CD1c-positive myeloid dendritic cell (primary cell): ENCODE data around the gene NUP155.
"Not testable (repeated sequence)": the region's sequence is repeated elsewhere in the genome, so short reads cannot be mapped to it uniquely, and the experiment has no call there.

Experiments
- DNase-seq: peaks from one replicate; pipeline ENCODE4 v3.0.0-alpha.2; 2016; ENCODE audit errors: extremely low spot score

Gene NUP155

DNA sequence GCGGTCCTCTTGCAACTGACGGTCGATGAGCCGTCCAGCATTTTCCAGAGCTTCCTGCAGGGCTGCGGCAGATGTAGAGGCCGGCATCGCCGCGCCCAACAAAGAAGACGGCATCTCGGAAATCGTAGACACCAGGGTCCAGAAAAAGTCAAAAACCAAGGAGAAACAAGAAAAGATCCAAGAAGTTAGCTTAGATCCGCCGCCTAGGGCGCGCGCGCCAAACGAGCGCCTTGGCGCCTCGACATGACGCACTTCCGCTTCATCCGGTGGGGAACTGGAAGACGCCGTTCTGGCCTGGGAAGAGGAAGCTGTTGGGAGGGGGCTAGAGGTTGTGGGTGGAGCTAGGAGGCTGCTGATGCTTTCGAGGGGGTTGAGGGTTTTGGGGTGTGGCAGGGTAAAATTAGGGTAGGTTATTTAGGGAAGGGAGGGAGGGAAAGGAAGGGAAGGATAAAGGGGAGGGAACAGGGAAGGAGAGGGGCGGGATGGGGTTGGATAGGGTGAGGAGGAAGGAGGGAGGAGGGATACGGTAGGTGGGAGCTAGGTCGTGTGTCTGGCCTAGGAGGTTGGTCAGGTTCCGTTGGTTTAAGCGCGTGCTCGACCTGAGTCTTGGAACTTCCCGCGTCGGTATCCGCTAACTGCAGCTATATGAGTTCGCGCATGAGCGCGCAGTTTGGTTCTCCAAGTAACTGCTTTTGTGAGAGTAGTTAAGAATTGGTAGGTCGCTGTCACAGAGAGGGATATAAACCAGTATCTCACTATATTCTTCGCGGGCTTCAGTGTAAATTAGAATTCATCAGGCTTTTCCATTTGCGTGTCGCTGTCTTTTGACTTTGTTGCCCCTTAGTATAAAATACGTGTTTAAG, at the start of gene NUP155:
NUP155 (minus strand) TSS at position 243 of the 863 bp plus-strand sequence; CDS start at position 114, 129 bp downstream.
- DNase-seq = peak; percentile 94

DNA sequence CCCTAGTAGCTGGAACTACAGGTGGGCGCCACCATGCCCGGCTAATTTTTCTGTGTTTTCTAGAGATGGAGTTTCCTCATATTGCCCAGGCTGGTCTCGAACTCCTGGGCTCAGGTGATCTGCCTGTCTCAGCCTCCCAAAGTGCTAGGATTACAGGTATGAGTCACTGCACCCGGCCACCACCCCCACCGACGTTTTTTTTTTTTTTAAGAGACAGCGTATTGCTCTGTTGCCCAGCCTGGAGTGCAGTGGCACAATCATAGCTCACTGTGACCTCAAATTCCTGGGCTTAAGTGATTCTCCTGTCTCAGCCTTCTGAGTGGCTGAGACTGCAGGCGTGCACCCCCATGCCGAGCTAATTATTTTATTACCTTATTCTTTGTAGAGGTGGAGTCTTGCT, 46.4 kb upstream of the NUP155 start:
- DNase-seq = no peak

DNA sequence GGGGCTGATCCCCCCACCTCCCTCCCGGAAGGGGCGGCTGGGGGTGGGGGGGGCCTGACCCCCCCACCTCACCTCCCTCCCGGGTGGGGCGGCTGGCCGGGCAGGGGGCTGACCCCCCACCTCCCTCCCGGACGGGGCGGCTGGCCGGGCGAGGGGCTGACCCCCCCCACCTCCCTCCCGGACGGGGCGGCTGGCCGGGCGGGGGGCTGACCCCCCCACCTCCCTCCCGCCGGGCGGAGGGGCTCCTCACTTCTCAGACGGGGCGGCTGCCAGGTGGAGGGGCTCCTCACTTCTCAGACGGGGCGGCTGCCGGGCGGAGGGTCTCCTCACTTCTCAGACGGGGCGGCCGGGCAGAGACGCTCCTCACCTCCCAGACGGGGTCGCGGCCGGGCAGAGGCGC, 44.5 kb upstream of the NUP155 start:
- not testable (repeated sequence) for DNase-seq

DNA sequence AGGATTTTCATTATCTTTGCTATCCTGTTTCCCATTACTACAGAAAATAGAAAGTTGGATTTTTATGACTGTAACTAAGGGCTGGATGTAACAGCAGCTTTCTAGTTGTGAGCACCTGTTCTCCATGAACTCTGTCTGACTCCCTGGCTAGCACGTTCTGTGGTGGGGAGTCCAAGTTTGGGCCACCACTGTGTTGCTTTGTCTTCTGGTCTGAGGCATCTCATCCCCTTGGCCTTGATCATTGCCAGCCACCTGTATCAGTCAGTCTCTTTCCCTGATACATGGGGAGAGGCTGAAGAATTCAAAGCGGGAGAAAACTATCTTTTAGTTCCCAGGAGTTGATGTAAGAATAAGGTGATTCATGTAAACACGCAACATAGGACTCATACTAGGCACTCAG, 41.6 kb upstream of the NUP155 start:
- no peak for DNase-seq

DNA sequence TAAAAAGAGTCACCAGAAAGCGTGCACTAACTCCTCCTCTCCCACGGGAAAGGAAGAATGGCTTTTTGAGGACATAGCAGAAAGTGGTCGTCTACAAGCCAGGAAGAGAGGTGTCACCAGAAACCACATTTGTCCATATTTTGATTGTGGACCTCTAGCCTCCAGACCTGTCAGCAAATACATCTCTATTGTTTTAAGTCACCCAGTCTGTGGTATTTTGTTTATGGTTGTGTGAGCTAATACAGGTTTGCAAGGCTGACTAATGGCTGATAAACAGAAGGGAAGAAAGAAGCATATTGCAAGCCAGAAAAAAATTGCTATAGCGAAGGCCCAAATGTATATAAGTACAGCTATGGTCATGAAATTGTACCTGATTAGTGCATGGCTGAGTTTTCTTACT, 29.6 kb upstream of the NUP155 start:
- DNase-seq = no peak

DNA sequence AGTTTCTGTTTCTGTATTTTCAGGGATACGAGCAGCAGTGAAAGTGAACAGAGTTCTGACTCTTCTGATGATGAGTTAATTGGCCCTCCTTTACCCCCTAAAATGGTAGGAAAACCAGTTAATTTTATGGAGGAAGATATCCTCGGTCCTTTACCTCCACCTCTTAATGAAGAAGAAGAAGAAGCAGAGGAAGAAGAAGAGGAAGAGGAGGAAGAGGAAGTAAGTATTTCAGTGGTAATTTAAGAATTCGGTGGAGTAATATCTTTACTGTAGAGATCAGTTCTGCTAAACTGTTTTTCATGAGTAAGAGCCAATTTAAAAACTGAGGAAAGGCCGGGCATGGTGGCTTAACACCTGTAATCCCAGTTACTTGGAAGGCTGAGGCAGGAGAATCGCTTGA, 25.4 kb upstream of the NUP155 start:
- DNase-seq = no peak

DNA sequence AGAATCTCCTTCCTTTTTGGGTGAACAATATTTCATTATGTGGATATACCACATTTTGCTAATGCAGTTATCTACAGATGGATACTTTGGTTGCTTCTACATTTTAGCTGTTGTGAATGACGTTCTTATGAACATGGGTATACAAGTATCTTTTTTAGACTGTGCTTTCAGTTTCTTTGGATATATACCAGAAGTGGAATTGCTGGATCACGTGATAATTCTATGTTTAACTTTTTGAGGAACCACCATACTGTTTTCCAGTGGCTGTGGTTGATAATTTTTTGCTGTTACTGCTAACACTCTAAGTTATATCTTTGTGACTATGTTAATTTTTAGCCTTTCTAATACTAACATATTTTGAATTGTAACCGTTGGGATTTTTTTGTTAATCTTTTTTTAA, 20.7 kb upstream of the NUP155 start:
- peak; percentile 50 for DNase-seq

DNA sequence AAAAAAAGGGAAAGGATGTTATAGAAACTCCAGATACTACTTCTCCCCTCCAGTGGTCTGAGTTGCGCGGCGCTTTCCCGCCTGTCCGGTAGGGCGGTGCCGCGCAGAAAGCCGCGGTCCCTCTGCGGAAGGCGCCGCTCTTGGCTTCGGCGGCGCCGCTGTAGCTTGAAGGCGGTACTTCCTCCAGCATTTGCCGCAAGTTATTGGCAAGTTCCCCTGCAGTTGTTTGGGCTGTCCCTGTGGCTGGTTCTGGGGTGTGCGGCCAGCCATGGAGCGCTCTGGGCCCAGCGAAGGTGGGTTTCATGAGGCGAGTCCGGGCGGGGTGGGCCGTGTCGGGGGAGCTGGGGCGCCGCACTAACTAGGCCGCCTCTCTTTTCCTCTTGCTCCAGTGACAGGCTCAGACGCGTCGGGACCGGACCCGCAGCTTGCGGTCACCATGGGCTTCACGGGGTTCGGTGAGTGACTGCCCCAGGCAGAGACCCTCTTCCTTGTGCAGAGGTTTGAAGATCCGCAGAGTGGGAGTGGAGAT, 8.3 kb upstream of the NUP155 start, which contains the start of gene WDR70:
WDR70 (plus strand) TSS at position 219 of the 529 bp plus-strand sequence; CDS start at position 269, 50 bp downstream.
- DNase-seq = peak; percentile 95

DNA sequence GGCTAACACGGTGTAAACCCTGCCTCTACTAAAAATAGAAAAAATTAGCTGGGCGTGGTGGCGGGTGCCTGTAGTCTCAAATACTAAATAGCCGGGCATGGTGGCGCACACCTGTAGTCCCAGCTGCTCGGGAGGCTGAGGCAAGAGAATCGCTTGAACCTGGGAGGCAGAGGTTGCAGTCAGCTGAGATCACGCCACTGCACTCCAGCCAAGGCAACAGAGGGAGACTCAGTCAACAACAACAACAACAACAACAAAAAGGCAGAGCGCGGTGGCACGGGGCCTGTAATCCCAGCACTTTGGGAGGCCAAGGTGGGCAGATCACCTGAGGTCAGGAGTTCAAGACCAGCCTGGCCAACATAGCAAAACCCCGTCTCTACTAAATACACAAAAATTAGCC, 7.2 kb upstream of the NUP155 start:
- not testable (repeated sequence) for DNase-seq

DNA sequence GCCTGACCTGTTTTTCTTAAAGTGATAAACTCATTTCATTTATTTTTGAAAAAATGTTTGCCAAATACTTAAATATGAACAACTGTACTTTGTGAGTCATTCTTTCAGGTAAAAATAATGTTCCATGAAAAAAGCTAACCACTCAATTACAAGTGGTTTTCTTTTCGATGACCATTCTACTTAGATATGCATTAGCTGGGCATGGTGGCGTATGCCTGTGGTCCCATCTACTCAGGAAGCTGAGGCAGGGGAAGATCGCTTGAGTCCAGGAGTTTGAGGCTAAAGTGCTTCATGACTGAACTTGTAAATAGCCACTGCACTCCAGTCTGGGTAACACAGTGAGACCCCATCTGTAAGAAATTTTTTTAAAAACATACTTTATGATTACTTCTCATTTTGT, 4.2 kb upstream of the NUP155 start:
- no peak for DNase-seq

DNA sequence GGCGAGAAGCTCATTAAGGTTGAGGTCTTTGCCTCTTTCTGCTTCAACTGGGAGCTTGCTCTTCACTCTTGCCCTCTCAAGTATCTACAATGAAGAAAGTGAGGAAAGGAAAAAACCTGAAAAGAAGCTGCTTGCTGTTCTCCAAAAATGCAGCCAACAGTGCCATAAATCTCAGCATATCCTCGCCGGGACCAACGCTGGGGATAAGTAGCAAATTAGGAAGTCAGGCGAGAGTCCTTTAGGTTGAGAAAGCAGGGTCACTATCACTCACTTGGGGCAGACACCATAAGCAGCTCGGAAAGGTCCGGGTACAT, 399 bp downstream of the NUP155 start:
- DNase-seq = no peak

DNA sequence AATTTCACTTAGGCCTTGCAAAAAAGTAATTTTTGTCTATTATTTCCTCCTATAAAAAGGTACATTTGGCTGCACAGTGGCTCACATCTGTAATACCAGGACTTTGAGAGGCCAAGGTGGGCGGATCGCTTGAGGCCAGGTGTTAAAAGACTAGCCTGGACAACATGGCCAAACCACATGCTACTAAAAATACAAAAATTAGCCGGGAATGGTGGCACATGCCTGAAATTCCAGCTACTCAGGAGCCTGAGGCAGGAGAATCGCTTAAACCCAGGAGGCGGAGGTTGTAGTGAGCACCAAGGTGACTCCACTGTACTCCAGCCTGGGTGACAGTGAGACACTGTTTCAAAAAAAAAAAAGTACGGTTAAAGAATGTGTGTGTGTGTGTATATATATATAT, 15.7 kb downstream of the NUP155 start:
- no peak for DNase-seq

DNA sequence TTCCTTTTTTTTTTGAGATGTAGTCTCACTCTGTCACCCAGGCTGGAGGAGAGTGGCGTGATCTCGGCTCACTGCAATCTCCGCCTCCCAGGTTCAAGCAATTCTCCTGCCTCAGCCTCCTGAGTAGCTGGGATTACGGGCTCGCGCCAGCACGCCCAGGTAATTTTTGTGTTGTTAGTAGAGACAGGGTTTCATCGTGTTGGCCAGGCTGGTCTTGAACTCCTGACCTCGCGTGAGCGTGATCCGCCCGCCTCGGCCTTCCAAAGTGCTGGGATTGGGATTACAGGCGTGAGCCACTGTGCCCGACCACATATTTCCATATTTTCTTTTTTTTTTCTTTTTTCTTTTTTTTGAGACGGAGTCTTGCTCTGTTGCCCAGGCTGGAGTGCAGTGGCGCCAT, 28.2 kb downstream of the NUP155 start:
- not testable (repeated sequence) for DNase-seq

DNA sequence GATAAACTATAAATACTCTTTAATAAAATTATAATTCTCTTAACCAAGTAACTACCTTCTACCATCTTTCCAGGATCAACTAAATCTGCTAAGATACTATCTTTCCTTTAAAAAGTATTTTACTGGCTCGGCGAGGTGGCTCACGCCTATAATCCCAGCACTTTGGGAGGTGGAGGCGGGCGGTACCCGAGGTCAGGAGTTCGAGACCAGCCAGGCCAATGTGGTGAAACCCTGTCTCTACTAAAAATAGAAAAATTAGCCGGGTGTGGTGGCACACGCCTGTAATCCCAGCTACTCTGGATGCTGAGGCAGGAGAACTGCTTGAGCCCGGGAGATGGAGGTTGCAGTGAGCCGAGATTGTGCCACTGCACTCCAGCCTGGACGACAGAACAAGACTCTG, 36.2 kb downstream of the NUP155 start:
- not testable (repeated sequence) for DNase-seq

DNA sequence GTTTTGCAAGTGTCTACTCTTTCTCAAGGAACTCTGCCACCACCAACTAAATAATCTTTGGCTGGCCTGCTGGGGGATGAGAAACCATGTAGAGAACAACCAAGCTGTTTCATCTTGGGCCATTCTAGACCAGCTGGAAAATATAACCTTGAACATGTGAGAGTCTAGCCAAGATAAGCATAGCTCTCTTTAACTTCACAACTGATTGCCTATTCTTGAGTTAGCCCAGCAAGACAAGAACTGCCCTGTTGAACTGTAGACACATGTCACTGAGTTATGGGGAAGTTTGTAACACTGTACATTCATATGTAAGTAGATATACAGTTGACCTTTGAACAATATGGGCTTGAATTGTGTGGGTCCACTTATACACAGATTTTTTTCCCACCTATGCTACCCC, 44.4 kb downstream of the NUP155 start:
- DNase-seq = no peak

DNA sequence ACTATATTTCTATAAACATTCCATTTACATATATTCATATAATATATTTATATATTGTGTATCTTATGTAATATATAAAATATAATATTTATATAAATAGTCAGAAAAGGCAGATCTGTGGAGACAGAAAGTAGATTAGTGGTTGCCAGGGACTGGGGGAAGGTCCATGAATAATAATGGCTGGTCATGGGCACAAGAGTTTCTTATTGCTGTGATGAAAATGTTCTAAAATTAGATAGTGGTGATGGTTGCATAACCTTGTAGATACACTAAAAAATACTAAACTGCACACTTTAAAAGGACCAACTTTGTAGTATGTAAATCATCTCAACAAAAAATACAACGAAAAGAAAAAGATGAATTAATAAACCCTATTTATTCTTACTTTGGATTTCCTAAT, 47.3 kb downstream of the NUP155 start:
- DNase-seq = no peak

DNA sequence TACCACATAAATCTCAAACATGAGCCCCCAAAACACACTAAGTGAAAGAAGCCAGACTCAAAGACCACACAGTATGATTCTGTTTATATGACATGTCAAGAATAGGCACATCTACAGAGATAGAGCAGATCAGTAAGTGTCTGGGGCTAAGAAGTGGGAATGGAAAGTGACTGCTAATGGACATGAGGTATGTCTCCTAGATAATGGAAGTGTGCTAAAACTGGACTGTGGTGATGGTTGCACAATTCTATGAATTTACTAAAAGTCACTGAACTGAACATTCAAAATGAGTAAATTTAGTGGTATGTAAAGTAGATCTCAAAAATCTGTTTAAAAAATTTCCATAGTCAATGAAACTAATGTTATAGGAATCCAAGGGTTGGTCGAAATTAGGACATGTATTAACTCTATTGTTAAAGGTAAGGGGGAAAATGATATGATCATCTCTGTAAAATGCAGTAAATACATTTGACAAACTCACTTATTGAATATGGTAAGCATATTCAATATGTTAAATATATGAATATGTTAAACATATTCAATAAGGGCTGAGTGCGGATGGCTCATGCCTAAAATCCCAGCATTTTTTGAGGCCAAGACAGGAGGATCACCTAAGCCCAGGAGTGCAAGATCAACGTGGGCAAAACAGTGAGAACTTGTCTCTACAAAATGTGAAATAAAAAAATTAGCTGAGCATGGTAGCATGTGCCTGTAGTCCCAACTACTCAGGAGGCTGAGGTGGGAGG, 51.7 kb downstream of the NUP155 start:
- no peak for DNase-seq

DNA sequence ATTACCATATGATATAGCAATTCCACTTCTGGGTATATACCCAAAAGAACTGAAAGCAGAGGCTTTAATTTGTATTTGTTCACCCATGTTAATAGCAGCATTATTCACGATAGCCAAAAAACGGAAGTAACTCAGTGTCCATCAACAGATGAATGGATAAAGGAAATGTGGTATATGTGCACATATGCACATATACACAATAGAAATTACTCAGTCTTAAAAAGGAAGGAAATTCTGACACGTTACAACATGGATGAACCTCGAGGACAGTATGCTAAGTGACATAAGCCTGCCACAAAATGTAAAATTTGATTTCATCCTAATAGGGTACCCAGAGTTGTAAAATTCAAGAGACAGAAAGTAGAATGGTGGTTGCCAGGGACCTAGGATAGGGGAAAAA, 54.9 kb downstream of the NUP155 start:
- DNase-seq = no peak

DNA sequence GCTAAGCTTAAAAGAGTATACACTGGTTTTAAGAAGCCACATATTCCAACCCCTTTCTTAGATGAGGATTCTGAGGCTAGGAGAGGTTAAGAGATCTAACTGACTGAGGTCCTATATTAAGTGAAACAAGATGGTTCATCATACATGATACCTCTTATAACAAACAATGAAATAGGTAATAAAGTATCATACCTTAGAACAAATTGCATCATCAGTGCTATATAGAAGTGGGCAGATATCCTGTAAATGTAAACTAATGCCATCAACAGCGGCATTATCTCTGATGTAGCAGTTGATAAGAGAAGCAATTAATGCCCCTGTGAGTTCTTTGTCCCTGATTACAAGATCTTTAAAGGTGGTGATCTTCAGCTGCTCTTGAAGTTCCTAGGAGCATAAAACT, 60.5 kb downstream of the NUP155 start:
- no peak for DNase-seq

DNA sequence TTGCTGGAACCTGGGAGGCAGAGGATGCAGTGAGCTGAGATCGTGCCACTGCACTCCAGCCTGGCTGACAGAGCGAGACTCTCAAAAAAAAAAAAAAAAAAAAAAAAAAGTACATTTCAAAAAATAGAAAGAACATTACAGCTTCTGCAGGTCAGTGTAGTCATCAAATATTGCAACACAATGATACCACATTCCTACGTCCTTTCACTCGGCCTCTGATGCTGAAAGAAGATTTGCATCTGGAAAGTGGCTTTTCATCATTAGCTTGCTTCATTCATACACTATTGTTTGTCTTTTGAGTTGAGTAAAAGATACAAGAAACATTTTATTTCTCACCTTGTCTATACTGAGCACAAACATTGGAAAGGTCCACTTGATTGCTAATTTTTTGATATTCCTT, 62.1 kb downstream of the NUP155 start:
- no peak for DNase-seq

DNA sequence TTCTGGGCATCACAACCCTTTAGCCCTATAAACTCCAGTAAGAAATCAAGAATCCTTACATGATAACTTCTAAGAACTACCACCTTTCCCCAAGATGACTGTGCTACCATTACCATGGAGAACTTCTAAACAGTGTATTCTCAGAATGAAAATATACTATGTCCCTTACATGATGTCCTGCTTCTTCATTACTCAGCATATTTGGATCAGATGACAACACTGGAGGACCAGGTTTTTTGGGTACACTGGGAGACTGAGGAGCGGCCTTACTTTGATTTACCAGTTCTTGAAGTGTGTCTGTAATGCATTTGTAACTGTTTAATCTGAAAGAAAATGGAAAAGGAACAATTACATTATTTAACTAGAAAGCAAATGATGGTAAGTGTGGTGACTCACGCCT, 66.0 kb downstream of the NUP155 start:
- DNase-seq = no peak

DNA sequence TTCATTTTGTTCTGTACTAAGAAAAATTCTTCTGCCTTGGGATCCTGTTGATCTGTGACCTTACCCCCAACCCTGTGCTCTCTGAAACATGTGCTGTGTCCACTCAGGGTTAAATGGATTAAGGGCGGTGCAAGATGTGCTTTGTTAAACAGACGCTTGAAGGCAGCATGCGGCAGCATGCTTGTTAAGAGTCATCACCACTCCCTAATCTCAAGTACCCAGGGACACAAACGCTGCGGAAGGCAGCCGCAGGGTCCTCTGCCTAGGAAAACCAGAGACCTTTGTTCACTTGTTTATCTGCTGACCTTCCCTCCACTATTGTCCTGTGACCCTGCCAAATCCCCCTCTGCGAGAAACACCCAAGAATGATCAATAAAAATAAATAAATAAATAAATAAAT, 74.6 kb downstream of the NUP155 start:
- DNase-seq = not testable (repeated sequence)
